ENCODE measurements around the gene NAA35. TPM values are rescaled to one million over a fixed set of nuclear protein-coding genes. Genes with fewer than 3 reads are reported as not detected.

The NAA35 gene
- polyA plus RNA-seq, 2 donors: 4.0 to 9.5 TPM

- 81 to 84% methylated on average over 7 of the region's 7 CpGs for WGBS, 2 donors
Measured at GRCh38 chr9:86069206-86069869, 128.4 kb downstream of the NAA35 start.

More at GRCh38 chr9:86069206-86069869, 128.4 kb downstream of the NAA35 start:
- Histone ChIP-seq H3K9me3 (ENCODE audit: control insufficient read depth in 2 of 2, insufficient read depth in 1 of 2, low read depth in 1 of 2, low read length in 1 of 2) (no peaks in the 10 kb centered on the region), H3K36me3 (ENCODE audit: control insufficient read depth in 2 of 2, insufficient read depth in 2 of 2, low read length in 1 of 2) (no peaks in the 10 kb centered on the region), H3K27ac (ENCODE audit: low read depth in 2 of 2, low read length in 1 of 2) (no peak overlapping the region), H3K27me3 (ENCODE audit: control insufficient read depth in 1 of 2, insufficient read depth in 2 of 2, low read length in 2 of 2) (no peaks in the 10 kb centered on the region), H3K4me3 (ENCODE audit: low read depth in 1 of 2, low read length in 2 of 2) (no peak overlapping the region), H3K4me1 (ENCODE audit: control insufficient read depth in 2 of 2, insufficient read depth in 2 of 2, low read length in 1 of 2) (no peaks in the 10 kb centered on the region)

Other genes with a start within 250 kb of the NAA35 start
- 1 to 10 TPM; 3.9 to 4.0 TPM for gene AGTPBP1, start 199.2 kb upstream of the NAA35 start, polyA plus RNA-seq
- gene GOLM1, start 158.4 kb downstream of the NAA35 start, polyA plus RNA-seq: 1 to 10 TPM; 1.4 to 1.6 TPM

Measured in esophagus (tissue), 2 donors.